ENCODE data around the gene FSIP1. TPM values are rescaled to one million over a fixed set of nuclear protein-coding genes. Genes with fewer than 3 reads are reported as not detected.

Gene FSIP1
- total RNA-seq, 1 donor from 2014 or later = 0.54 TPM

GRCh38 chr15:39709941-39710340 is 72.7 kb downstream of the FSIP1 start:
- Mint-ChIP-seq H3K9me3 (ENCODE audit: unreplicated experiment) (no peaks in the 10 kb centered on the region), H3K4me3 (ENCODE audit: unreplicated experiment) (no peak overlapping the region), H3K36me3 (ENCODE audit: unreplicated experiment) (no peaks in the 10 kb centered on the region), H3K27me3 (ENCODE audit: unreplicated experiment) (no peaks in the 10 kb centered on the region), H3K4me1 (ENCODE audit: unreplicated experiment) (no peaks in the 10 kb centered on the region), H3K27ac (ENCODE audit: unreplicated experiment) (no peak overlapping the region)
- TF ChIP-seq CTCF (IDR thresholded peaks at IDR 0.05) = no peak
- no peak for DNase-seq (ENCODE audit: extremely low spot score, unreplicated experiment)

DNA sequence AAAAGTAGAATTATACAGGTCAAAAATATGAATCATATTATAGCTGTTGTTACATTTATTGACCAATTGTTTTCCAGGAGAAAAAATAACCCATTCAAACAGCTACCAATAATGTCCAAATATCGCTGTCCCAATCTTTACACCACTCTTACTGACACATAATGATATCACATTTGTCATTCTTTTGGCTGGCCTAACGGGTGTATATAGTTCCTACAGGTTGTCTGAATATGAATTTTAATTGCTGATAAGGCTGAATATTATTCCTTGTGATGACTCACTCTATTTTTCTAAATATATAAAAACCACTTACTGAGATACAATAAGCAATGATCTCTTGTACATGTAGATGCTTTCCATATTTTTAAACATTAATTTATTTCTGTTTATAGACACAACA is 76.4 kb downstream of the FSIP1 start:
- DNase-seq (ENCODE audit: extremely low spot score, unreplicated experiment) = no peak
- Mint-ChIP-seq H3K36me3 (ENCODE audit: unreplicated experiment) (no peaks in the 10 kb centered on the region), H3K4me1 (ENCODE audit: unreplicated experiment) (no peaks in the 10 kb centered on the region), H3K9me3 (ENCODE audit: unreplicated experiment) (no peaks in the 10 kb centered on the region), H3K4me3 (ENCODE audit: unreplicated experiment) (no peak overlapping the region), H3K27me3 (ENCODE audit: unreplicated experiment) (no peaks in the 10 kb centered on the region), H3K27ac (ENCODE audit: unreplicated experiment) (no peak overlapping the region)
- no peak for TF ChIP-seq CTCF (IDR thresholded peaks at IDR 0.05)

DNA sequence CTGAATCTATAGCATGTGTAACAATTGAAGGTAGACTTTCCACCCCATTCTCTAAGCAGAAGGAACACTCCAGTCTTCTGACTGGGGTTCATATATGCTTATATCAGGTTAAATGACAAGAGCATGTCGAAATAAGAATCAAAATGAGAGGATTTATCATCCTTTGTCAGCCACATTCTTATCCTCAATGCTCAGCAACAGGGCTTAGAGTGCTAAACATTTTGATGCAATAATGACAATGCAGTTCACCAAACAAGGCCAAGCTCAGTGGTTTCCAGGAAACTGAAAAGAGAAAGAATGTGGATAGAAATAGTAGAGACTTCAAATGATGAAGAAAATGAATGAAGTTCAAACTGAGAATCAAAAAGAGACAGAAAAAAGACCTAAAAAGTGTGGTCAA is 78.0 kb downstream of the FSIP1 start:
- no peak overlapping the region for H3K27ac Mint-ChIP-seq (ENCODE audit: unreplicated experiment)
- H3K4me1 Mint-ChIP-seq (ENCODE audit: unreplicated experiment) = peaks cover 2% of the 10 kb centered on the region
- H3K9me3 Mint-ChIP-seq (ENCODE audit: unreplicated experiment) = no peaks in the 10 kb centered on the region
- no peak overlapping the region for H3K4me3 Mint-ChIP-seq (ENCODE audit: unreplicated experiment)
- no peaks in the 10 kb centered on the region for H3K36me3 Mint-ChIP-seq (ENCODE audit: unreplicated experiment)
- no peak for TF ChIP-seq CTCF (IDR thresholded peaks at IDR 0.05)
- DNase-seq (ENCODE audit: extremely low spot score, unreplicated experiment) = no peak
- H3K27me3 Mint-ChIP-seq (ENCODE audit: unreplicated experiment) = no peaks in the 10 kb centered on the region

DNA sequence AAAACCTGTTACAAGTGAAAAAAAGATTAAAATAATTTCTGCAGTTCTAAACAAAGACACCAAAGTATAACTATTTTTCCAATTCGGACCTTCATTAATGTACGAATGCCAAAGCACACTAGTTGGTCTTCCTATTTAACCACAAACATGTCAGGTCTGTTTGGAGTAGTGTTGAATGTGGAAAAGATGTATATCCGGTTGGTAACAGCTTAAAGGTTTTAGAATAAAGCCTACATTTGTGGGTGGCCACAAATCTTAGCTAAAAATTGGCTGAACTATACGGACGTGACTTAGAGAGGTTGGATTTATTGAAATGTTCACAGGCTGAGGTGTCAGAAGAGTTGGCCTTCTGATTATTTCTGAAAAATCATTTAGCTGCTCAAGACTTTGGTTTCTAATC is 78.4 kb downstream of the FSIP1 start:
- no peaks in the 10 kb centered on the region for H3K36me3 Mint-ChIP-seq (ENCODE audit: unreplicated experiment)
- peaks cover 2% of the 10 kb centered on the region for H3K4me1 Mint-ChIP-seq (ENCODE audit: unreplicated experiment)
- H3K4me3 Mint-ChIP-seq (ENCODE audit: unreplicated experiment) = no peak overlapping the region
- DNase-seq (ENCODE audit: extremely low spot score, unreplicated experiment) = no peak
- H3K9me3 Mint-ChIP-seq (ENCODE audit: unreplicated experiment) = no peaks in the 10 kb centered on the region
- no peak for TF ChIP-seq CTCF (IDR thresholded peaks at IDR 0.05)
- no peaks in the 10 kb centered on the region for H3K27me3 Mint-ChIP-seq (ENCODE audit: unreplicated experiment)
- no peak overlapping the region for H3K27ac Mint-ChIP-seq (ENCODE audit: unreplicated experiment)

GRCh38 chr15:39701988-39702387 is 80.7 kb downstream of the FSIP1 start:
- no peak for TF ChIP-seq CTCF (IDR thresholded peaks at IDR 0.05)
- Mint-ChIP-seq H3K4me1 (ENCODE audit: unreplicated experiment) (peaks cover 5% of the 10 kb centered on the region), H3K27me3 (ENCODE audit: unreplicated experiment) (no peaks in the 10 kb centered on the region), H3K36me3 (ENCODE audit: unreplicated experiment) (no peaks in the 10 kb centered on the region), H3K27ac (ENCODE audit: unreplicated experiment) (no peak overlapping the region), H3K4me3 (ENCODE audit: unreplicated experiment) (no peak overlapping the region), H3K9me3 (ENCODE audit: unreplicated experiment) (no peaks in the 10 kb centered on the region)
- no peak for DNase-seq (ENCODE audit: extremely low spot score, unreplicated experiment)

Data from osteocyte (in vitro differentiated cells).